Measurements from ENCODE around the gene HIVEP3. TPM values are rescaled to one million over a fixed set of nuclear protein-coding genes. Genes with fewer than 3 reads are reported as not detected.
A peak's percentile ranks its signal among the peaks of the same experiment; 100 is the strongest.

The HIVEP3 gene
- total RNA-seq, 1 donor from 2014 or later, result 2.0 TPM

- DNase-seq (ENCODE audit: low read depth), result no peak
Observed at GRCh38 chr1:41691424-41691823, 227.3 kb downstream of the HIVEP3 start.

- DNase-seq (ENCODE audit: low read depth), result no peak
Observed at GRCh38 chr1:41690331-41690730, 228.4 kb downstream of the HIVEP3 start.

DNA sequence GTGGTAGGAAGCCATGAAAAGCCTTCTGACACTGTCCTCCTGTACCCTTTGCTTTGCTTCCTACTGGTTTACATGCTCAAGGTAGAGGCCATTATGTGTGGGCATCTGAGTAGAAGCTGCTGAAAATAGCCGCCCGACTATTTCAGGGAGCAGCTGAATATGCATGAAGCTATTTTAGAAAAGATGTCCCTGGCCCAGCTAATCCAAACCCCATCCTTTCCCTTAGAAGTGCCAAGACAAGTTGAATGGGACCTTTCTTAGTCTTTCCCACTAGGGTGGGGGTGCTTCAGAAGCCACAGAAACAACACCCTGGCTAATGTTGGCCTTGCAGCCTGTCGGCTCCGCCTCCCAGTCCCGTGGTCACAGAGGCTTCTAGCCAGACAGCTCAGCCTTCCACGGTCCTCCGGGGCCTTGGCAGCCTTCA lies 229.2 kb downstream of the HIVEP3 start:
- DNase-seq (ENCODE audit: low read depth), result peak; percentile 80

GRCh38 chr1:41689139-41689538 lies 229.6 kb downstream of the HIVEP3 start:
- DNase-seq (ENCODE audit: low read depth), result no peak

DNA sequence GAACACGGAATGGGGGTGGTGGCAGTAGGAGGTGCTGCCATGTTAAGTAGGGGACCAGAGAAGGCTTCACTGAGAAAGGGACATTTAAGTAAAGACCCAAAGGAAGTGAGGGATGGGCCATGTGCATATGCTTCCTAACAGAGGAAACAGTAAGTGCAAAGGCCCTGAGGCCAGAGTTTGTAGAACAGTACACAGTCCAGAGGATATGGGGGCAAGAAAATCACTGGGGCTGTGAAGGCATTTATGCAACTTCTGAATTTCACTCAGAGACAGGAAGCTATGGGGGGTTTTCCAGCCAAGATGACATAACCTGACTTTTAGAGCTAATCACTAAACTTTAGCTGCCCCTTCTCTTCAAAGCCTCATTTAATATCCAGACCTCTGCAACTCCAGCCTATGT lies 231.7 kb downstream of the HIVEP3 start:
- no peak for DNase-seq (ENCODE audit: low read depth)

DNA sequence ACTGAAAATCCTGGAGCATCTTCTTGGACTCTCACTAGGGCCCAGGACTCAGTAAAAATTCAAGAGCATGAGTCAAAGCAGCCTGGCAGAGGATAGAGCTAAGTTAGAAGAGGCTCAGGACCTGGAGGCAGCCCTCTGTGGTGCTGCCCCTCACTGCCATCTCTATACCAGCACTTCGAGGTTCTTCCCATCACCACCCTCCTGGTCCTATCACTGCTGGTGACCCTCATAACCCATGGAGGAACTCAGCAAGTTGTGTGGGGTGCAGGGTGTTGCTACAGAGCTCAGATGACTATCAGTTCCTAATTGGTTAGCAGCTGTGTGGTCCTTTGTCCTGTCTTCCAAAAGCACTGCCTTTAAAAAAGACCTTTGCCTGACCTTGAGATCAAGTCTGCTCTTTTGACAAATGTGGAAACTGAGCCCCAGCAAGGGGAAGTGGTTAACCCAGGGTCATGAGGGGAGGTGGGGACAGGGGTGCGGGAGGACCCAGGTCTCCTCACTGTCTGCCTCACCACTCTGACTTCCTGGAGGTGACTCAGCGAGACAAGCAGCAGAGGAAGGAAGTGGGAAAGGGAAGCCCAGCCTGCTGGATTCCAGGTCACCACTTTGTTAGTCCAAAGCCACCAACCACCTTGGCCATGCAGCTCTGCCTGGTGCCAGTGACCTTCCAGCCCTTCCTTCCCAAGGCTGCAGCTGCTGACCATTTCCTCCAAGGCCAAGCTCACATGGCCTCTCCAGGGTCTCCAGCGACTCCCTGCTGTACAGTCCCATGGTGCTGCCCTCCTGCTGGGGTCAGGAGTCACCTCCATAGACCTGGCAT lies 234.8 kb downstream of the HIVEP3 start:
- DNase-seq (ENCODE audit: low read depth), result peak; percentile 86

DNA sequence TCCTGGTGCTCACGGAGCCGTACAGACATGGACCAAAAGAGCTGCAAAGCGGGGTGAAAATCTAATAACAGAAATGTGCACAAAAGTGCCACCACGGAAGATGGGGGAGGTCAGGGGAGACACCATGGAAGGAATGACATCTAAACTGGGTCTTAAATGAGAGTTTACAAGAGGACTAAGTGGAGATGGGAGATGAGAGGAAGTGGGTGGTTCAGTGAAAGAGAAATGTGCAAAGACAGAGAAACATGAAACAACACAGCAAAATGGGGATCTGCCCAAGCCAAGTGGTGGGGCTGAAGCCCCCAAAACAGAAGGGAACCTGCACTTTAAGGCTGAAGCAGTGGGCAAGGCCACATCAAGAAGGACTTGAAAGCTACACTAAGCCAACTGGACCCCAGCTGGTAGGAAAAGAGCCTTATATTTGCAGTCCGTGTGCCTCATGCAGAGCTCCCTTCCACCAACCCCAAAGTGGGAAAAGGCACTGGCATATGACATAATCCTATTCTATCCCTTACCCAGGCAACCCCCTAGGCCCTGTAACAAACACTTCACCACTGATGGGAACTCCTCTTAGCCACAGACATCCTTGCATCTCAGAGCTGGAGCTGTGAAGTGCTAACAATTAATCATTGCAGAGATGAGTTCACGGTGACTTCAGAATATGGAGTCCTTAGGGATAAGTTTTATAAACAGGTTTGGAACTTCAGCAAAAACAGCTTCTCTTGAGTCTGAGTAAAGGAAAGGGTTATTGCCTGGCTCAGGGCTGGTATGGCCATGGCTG lies 235.7 kb downstream of the HIVEP3 start:
- DNase-seq (ENCODE audit: low read depth), result no peak

DNA sequence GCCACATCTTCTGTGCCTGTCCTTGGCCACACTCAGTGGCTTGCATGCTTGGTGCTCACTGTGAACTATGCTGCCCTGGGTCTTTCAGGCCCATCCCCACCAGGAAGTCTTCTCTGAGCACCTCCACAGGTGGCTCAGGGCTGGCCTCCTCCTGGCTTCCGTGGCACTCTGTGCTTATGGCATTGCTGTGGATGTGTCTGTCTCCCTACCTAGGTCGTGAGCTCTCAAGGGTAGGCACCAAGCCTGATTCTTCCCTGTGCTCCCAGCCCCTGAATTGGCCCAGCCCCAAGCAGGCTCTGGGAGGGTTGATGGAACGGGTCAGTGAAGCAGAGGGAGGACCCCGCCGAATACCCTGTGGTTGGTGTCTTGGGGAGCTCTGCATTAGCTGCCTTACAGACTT lies 236.6 kb downstream of the HIVEP3 start:
- no peak for DNase-seq (ENCODE audit: low read depth)

DNA sequence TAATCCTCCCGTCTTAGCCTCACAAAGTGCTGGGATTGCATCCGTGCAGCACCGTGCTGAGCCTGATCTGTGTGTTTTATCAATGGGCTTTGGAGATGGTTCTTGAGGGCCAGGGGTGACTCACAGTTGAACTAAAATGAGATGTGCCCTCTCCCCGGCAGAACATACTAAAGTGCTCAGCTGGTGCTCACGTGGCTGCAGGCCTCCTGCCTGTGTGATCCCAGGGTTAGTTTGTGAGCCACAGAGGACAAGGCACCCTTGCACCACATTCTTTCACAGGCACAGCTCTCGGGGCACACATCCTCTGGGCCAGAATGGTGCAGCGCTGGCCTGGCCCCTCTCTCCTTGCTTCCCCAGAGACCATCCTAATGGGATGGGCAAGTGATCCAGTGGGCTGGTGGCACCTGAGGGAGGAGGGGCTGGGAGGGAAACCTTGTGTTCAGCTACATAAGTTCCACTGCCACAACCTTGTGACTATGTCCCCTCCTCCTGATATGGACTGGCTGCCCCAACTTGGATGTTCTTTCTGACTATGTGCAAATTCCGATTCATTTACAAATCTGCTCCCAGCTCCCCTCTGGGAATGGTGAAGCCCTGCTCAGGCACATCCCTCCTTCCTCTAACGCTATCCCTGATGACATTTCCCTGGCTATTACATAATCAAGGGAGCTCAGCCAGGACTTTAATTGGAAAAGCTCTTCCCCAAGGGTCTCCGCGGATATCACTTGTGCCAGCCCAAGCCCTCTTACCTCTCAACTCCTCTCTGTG lies 237.2 kb downstream of the HIVEP3 start:
- peak; percentile 64 for DNase-seq (ENCODE audit: low read depth)

DNA sequence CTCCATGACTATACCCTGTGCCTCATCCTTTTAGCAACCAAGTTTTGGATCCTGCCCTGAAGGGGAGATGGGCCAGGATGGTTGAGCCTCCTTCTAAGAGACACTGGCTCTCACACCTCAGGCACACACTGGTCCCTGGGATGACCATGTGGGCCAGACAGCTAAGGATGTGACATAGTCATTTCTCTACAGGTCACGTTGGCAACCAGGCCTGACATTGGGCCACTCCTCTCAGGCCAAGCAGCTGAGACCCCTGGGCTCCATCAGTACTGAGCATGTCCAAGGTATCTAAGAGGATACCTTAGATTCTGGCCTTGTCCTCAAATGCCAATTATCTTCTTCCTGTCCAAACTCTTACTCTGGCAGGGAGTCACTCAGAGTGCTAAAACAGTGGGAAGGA lies 238.7 kb downstream of the HIVEP3 start:
- DNase-seq (ENCODE audit: low read depth), result no peak

DNA sequence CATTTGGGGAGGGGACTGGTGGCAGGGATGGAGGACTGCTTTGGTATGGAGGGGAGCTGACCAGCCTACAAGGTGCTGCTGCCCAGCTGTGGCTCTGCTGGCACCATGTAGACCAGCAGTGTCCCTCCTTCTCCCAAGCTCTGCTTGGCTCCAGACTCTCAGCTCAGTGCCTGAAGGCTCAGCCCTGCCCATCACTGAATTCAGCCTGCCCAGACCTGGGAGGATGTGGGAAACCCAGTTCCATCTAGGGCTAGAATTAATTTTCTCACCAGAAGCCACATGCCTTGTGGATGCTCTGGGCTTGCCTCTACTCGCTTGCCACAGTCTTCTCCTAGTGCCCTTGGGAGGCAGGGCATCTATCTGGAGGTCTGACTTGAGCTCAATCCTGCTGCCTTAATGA lies 239.2 kb downstream of the HIVEP3 start:
- no peak for DNase-seq (ENCODE audit: low read depth)

- peak; percentile 96 for DNase-seq (ENCODE audit: low read depth)
Observed at GRCh38 chr1:41678111-41678878, 240.4 kb downstream of the HIVEP3 start.

DNA sequence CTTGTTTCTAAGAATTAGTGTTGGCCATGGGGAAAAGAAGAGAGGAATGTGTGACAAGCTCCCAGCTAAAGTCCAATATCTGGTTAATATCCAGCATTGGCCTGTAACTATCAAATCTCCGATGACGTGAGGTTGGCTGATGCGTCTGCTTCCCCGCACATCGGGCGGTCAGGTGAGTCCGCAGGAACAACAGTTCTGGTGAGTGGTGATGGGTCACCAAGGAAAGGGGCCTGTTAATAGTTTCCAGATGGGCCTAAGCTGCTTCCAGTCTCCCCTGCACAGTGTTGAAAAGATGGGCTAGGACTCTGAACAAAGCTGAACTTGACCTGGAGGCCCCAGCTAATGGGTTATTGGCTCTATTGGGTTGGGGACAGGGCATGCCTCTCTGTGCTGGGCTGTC lies 241.1 kb downstream of the HIVEP3 start:
- DNase-seq (ENCODE audit: low read depth), result no peak

- no peak for DNase-seq (ENCODE audit: low read depth)
Observed at GRCh38 chr1:41675401-41675800, 243.3 kb downstream of the HIVEP3 start.

DNA sequence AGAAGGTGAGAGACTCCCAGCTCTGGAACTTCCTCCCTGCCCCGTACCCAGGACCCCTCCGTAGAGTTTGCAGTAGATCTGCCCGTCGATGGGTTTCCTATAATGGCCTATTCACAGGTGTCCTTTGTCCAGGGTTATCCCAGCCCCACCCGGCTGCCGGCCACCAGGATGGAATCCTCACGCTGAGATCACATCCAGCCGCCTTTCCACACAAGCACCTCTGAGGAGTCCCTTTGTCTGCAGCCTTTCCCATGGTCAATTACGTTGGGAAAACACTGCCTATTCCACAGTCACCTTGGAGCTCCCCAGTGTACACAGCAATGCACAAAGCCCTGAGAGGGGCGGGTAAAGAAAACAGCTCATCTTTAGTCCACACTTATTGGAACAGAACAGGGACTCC lies 244.2 kb downstream of the HIVEP3 start:
- no peak for DNase-seq (ENCODE audit: low read depth)

- no peak for DNase-seq (ENCODE audit: low read depth)
Observed at GRCh38 chr1:41673806-41674205, 244.9 kb downstream of the HIVEP3 start.

- DNase-seq (ENCODE audit: low read depth), result no peak
Observed at GRCh38 chr1:41673378-41673777, 245.3 kb downstream of the HIVEP3 start.

DNA sequence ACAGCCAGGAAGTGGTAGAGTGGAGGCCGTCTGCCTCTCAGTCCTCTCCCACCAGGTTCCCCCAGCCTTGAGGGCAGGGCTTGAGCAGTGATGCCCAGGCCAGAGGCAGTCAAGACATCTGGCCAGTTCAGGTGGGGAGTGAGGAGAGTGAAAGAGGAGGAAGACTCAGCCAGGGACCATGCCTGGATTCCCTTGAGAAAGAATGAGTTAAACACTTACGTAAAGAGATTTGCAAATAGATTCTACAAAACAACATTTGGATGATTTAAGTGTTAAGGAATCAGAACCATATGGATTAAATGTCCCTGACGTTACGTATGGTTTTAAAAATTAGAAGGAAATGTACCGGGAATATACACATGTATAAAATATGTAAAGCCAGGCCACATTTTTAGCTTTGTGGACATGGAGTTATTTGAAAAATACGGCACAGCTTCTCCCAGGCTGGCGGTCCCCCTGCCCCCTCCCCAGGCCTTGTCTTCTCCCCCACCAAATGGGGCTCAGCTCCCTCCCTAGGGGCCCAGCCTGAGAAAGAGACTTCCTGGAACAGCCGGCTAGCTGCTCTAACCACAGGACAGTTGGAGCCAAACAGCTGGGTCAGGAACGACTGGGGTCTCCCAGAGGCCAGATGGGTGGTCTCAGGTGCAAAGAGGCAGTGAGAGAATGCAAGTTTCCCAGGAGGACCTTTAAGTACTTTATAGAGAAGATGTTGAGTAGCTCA lies 245.9 kb downstream of the HIVEP3 start:
- no peak for DNase-seq (ENCODE audit: low read depth)

DNA sequence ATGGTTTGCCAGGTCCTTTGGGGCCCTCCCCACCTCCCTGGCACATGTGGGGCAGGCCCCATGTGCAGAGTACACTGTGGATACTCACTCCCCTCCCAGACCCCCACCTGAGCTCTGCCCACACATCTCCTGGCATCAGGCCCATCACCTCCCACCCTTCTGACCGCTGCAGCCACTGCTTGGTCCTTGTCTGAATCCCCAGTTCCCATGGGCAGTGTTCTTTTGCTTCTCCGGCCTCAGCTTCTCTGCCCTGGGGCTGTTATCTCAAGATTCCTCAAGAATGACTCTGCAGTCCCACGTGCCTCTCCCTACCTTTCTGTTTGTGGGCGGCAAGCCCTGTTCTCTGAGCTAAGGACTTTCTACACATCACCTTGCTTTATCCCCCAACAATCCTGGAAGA lies 246.5 kb downstream of the HIVEP3 start:
- no peak for DNase-seq (ENCODE audit: low read depth)

- DNase-seq (ENCODE audit: low read depth), result peak; percentile 54
Observed at GRCh38 chr1:41671116-41671755, 247.5 kb downstream of the HIVEP3 start.

Measured in myocyte (in vitro differentiated cells).